ENCODE data around the gene AOPEP.

- TF ChIP-seq CTCF (IDR thresholded peaks at IDR 0.05) (no peak), POLR2AphosphoS5 (IDR thresholded peaks at IDR 0.05; ENCODE audit: insufficient read depth in 1 of 2, low read depth in 1 of 2) (no peak)
Measured at GRCh38 chr9:94990897-94991561, 264.5 kb downstream of the AOPEP start.
